Measurements from ENCODE around the gene C1QTNF5.

GRCh38 chr11:119303227-119303718, 37.4 kb downstream of the C1QTNF5 start:
- TF ChIP-seq EZH2phosphoT487 (IDR thresholded peaks at IDR 0.05; ENCODE audit: insufficient read depth, low read depth) (no peak), EZH2 (IDR thresholded peaks at IDR 0.05; ENCODE audit: insufficient read depth, poor library complexity, severe bottlenecking) (no peak)

All from GM23248 (cell line).